Keratinocyte (primary cell): ENCODE results near the gene RNASE13. TPM values are rescaled to one million over a fixed set of nuclear protein-coding genes. Genes with fewer than 3 reads are reported as not detected.

Experiments
- DNase-seq: peaks from one replicate; pipeline ENCODE4 v3.0.0-alpha.2; 2011; ENCODE audit warnings: low read depth, missing footprints, low spot score
- FAIRE-seq: peaks from 2 replicates; lab custom pipeline; 2011; peaks lifted over from hg19 to GRCh38; lab: Jason Lieb, UNC
- H2AFZ ChIP-seq: 2 replicates; pipeline ENCODE4 v1.6.0; 2012; ENCODE audit warnings: low read length, control low read depth, inconsistent platforms; ENCODE audit not compliant: control insufficient read depth
- H3K27ac ChIP-seq: 2 replicates; pipeline ENCODE4 v1.5.1; 2011; ENCODE audit warnings: low read length; ENCODE audit not compliant: control insufficient read depth, insufficient read depth
- H3K27me3 ChIP-seq: 3 replicates; pipeline ENCODE4 v1.6.0; 2011; ENCODE audit warnings: low read length; ENCODE audit not compliant: control insufficient read depth, insufficient read depth; ENCODE audit errors: extremely low read depth
- H3K36me3 ChIP-seq, 2 experiments: 2 replicates in 1 of 2; 3 replicates in 1 of 2; pipeline ENCODE4 v1.5.1; 2011; ENCODE audit warnings: low read length in 2 of 2, mild to moderate bottlenecking in 1 of 2; ENCODE audit not compliant: control insufficient read depth in 2 of 2, insufficient read depth in 2 of 2; ENCODE audit errors: extremely low read depth in 1 of 2
- H3K4me1 ChIP-seq: 3 replicates; pipeline ENCODE4 v1.5.1; 2011; ENCODE audit warnings: low read length; ENCODE audit not compliant: control insufficient read depth, insufficient read depth; ENCODE audit errors: extremely low read depth
- H3K4me2 ChIP-seq: 3 replicates; pipeline ENCODE4 v1.6.0; 2011; ENCODE audit warnings: low read depth, low read length; ENCODE audit not compliant: control insufficient read depth, insufficient read depth; ENCODE audit errors: extremely low read depth
- H3K4me3 ChIP-seq, 3 experiments: fragments of 200-600 bp in 1 of 3; sonication (generic) in 1 of 3; 2 replicates in 2 of 3; 3 replicates in 1 of 3; pipeline ENCODE4 v1.5.1; 2011 to 2016; ENCODE audit warnings: low read length in 3 of 3, mild to moderate bottlenecking in 3 of 3, control low read depth in 2 of 3, inconsistent platforms in 1 of 3, low read depth in 1 of 3, mixed read lengths in 1 of 3, mixed run types in 1 of 3, moderate library complexity in 1 of 3; ENCODE audit not compliant: control insufficient read depth in 2 of 3, insufficient read depth in 2 of 3; ENCODE audit errors: extremely low read depth in 1 of 3
- H3K79me2 ChIP-seq: 2 replicates; pipeline ENCODE4 v1.6.0; 2012; ENCODE audit warnings: low read length; ENCODE audit not compliant: control insufficient read depth, insufficient read depth
- H3K9ac ChIP-seq: 3 replicates; pipeline ENCODE4 v1.6.0; 2011; ENCODE audit warnings: low read length; ENCODE audit not compliant: control insufficient read depth, insufficient read depth; ENCODE audit errors: extremely low read depth
- H3K9me1 ChIP-seq: 3 replicates; pipeline ENCODE4 v1.6.0; 2011; ENCODE audit warnings: low read length; ENCODE audit not compliant: control insufficient read depth, insufficient read depth; ENCODE audit errors: extremely low read depth
- H3K9me3 ChIP-seq: 2 replicates; pipeline ENCODE4 v1.5.1; 2012; ENCODE audit warnings: low read depth, low read length; ENCODE audit not compliant: control insufficient read depth
- H4K20me1 ChIP-seq: 3 replicates; pipeline ENCODE4 v1.6.0; 2011; ENCODE audit warnings: low read length; ENCODE audit not compliant: control insufficient read depth, insufficient read depth; ENCODE audit errors: extremely low read depth
- EZH2 ChIP-seq: IDR thresholded peaks from one replicate; pipeline ENCODE4 v1.6.1; 2012; ENCODE audit warnings: inconsistent platforms, mild to moderate bottlenecking, low read length, moderate library complexity
- dilution Hi-C: fragments of 300-500 bp; cut with MboI; formaldehyde crosslinking; loops from one replicate; pipeline ENCODE4 v1.7.0; 2020; ENCODE audit warnings: low sequenced_read_pairs; ENCODE audit not compliant: extremely low pct_ligation_motif_present
- polyA plus RNA-seq, 5 experiments: library from polyadenylated mRNA; depleted of rRNA in 3 of 5; stranded (reverse) in 3 of 5; stranded (forward) in 1 of 5; unstranded in 1 of 5; fragments of >200 nt; gene quantifications; 1 replicate in 1 of 5; 2 replicates in 3 of 5; 3 replicates in 1 of 5; pipeline versions ENCODE4 v1.2.1 to v1.2.3, GENCODE V29; 2011 to 2012; ENCODE audit warnings: missing spikeins in 2 of 5, low read depth in 1 of 5, low replicate concordance in 1 of 5
- TF ChIP-seq, protein P1 (sequence below), 3 experiments: IDR thresholded peaks in 1 of 3; conservative IDR thresholded peaks in 1 of 3; optimal IDR thresholded peaks in 1 of 3; 2 replicates in 2 of 3; 3 replicates in 1 of 3; pipeline versions ENCODE3 to v1.5.1; 2011; ENCODE audit warnings: low read length in 3 of 3, mild to moderate bottlenecking in 3 of 3, moderate library complexity in 2 of 3, control low read depth in 1 of 3, inconsistent platforms in 1 of 3; ENCODE audit not compliant: insufficient read depth in 2 of 3; ENCODE audit errors: extremely low read depth in 1 of 3

The RNASE13 gene
- polyA plus RNA-seq, 1 donor (not counting 4 experiments of a cell fraction or from before 2014, with no cell fraction given) = not detected

GRCh38 chr14:21016413-21017190 lies 18.0 kb downstream of the RNASE13 start:
- Histone ChIP-seq H3K4me2 (no peak overlapping the region), H3K27ac (no peak overlapping the region), H2AFZ (no peak overlapping the region), H4K20me1 (no peaks in the 10 kb centered on the region), H3K9ac (no peak overlapping the region), H3K4me1 (no peaks in the 10 kb centered on the region), H3K9me1 (no peaks in the 10 kb centered on the region), H3K36me3 (no peaks in the 10 kb centered on the region), H3K9me3 (no peaks in the 10 kb centered on the region), H3K79me2 (no peaks in the 10 kb centered on the region), H3K27me3 (no peaks in the 10 kb centered on the region), H3K4me3 (no peak overlapping the region)
- TF ChIP-seq, protein P1, sequence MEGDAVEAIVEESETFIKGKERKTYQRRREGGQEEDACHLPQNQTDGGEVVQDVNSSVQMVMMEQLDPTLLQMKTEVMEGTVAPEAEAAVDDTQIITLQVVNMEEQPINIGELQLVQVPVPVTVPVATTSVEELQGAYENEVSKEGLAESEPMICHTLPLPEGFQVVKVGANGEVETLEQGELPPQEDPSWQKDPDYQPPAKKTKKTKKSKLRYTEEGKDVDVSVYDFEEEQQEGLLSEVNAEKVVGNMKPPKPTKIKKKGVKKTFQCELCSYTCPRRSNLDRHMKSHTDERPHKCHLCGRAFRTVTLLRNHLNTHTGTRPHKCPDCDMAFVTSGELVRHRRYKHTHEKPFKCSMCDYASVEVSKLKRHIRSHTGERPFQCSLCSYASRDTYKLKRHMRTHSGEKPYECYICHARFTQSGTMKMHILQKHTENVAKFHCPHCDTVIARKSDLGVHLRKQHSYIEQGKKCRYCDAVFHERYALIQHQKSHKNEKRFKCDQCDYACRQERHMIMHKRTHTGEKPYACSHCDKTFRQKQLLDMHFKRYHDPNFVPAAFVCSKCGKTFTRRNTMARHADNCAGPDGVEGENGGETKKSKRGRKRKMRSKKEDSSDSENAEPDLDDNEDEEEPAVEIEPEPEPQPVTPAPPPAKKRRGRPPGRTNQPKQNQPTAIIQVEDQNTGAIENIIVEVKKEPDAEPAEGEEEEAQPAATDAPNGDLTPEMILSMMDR (optimal IDR thresholded peaks at IDR 0.05 in 1 of 3, IDR thresholded peaks at IDR 0.05 in 1 of 3, conservative IDR thresholded peaks at IDR 0.05 in 1 of 3; ENCODE audit: extremely low read depth in 1 of 3, insufficient read depth in 2 of 3, low read length in 3 of 3) = no peak
- no peak for TF ChIP-seq EZH2
- DNase-seq (no peak), FAIRE-seq (no peak)
- dilution Hi-C loops = no loop called here

GRCh38 chr14:21015312-21015711 lies 19.3 kb downstream of the RNASE13 start:
- DNase-seq = no peak
- Histone ChIP-seq H3K4me3 (no peak overlapping the region), H3K27ac (no peak overlapping the region), H3K9me1 (no peaks in the 10 kb centered on the region), H3K9me3 (no peaks in the 10 kb centered on the region), H4K20me1 (no peaks in the 10 kb centered on the region), H2AFZ (no peak overlapping the region), H3K4me2 (no peak overlapping the region), H3K36me3 (no peaks in the 10 kb centered on the region), H3K27me3 (no peaks in the 10 kb centered on the region), H3K79me2 (no peaks in the 10 kb centered on the region), H3K9ac (no peak overlapping the region), H3K4me1 (no peaks in the 10 kb centered on the region)
- dilution Hi-C loops = no loop called here
- no peak for FAIRE-seq
- TF ChIP-seq EZH2 = no peak
